GM03348 (cell line): ENCODE measurements around the gene DYTN.

Experiments used
- DNase-seq: peaks from one replicate; pipeline ENCODE4 v3.0.0; 2012; ENCODE audit warnings: low spot score

The DYTN gene

DNA sequence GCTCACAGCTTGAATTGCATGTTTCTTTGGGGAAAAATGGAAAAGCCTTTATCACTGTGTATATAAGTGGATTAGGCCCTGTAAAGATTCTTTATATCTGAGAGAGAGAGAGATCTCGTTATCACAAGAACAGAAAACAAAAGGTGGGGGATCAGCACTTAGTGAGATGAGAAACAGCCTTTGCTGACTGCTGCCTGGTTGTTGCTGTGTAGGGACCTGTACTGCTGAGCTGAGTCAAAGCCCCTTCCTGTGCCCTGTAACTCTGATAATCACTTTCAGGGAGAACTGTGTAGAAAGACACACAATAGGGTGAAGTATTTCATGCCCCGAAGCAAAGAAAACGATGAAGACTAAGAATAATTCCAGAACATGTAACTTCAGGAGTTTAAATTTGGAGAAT, 106.5 kb downstream of the DYTN start:
- DNase-seq: no peak

DNA sequence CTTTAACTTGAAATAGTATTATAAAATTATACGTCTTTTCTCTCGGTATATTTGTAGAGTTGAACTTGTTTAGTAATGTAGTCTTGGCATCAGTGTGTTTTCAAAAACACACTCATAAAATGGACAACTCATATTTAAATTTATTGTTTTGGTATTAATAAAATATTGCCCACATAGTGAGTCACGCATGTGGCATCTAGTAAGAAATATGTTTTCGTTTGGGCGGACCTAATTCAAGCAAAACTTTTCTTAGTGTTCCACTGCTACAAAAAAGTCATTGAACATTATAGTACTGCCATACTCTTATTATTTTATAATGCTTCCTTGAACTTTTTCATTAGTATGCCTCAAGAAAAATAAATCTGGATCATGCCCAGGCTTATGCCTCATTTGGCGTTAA, 107.0 kb downstream of the DYTN start:
- DNase-seq: no peak

DNA sequence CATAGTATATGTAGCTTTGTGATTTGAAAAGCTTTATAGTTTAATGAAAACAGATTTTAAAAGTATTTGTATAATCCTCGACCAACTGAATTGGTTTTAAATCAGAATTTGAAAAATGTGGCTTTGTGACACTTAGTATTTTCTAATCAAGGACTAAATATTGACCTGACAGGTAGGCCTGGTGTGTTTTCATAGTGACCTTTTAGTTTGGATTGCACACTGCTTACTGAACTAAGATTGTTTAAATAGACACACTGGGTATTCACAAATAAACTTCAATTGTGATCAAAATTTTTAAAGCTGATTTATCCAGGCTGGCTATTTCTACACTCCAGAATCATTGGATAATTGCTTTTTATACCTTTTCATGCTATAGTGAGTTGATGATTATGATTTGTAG, 107.7 kb downstream of the DYTN start:
- DNase-seq: no peak

DNA sequence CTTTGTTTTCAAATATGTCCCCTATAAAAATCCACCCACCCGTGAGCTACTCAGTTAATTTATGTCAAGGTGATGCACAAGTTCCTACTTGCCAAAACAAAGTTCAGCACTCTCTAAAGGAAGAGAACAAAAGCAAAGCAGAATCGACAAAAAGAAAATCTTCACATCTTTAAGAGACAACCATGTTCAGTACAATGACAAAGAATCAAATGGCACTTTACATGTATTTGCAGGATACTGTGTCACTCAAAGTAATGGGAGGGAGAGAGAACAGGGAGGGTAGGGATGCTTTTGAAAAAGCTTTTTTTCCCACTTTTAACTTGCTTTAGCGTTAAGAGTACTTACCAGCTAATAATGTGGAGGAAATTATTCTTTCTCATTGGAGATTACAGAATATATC, 115.0 kb downstream of the DYTN start:
- no peak for DNase-seq
